Activated T-helper 1 cell treated with anti-CD3 and anti-CD28 coated beads, Interleukin-12 subunit alpha, Interleukin-12 subunit beta, Interleukin-2, Interleukin-4 antibody, amounts not matched to agents 30 ng/mL and 10 ng/mL and 1 ng/mL, durations not matched to agents 14 hours and 24 hours and 36 hours (primary cell): Measurements from ENCODE around the gene WWTR1. TPM values are rescaled to one million over a fixed set of nuclear protein-coding genes. Genes with fewer than 3 reads are reported as not detected.

Experiments
- DNase-seq: peaks from one replicate; pipeline ENCODE4 v3.0.0; 2021; ENCODE audit warnings: low spot score
- H3K27ac Mint-ChIP-seq: one replicate; pipeline ENCODE4 v1.8.0; 2021; ENCODE audit warnings: mild to moderate bottlenecking, mixed read lengths
- H3K27me3 Mint-ChIP-seq: one replicate; pipeline ENCODE4 v1.8.0; 2022; ENCODE audit warnings: mild to moderate bottlenecking, moderate library complexity, mixed read lengths; ENCODE audit not compliant: insufficient read depth
- H3K36me3 Mint-ChIP-seq: one replicate; pipeline ENCODE4 v1.8.0; 2021; ENCODE audit warnings: low read depth, mixed read lengths
- H3K4me1 Mint-ChIP-seq: one replicate; pipeline ENCODE4 v1.8.0; 2021; ENCODE audit warnings: low read depth, mixed read lengths
- H3K4me3 Mint-ChIP-seq: one replicate; pipeline ENCODE4 v1.8.0; 2021; ENCODE audit warnings: mild to moderate bottlenecking, moderate library complexity, mixed read lengths
- H3K9me3 Mint-ChIP-seq: one replicate; pipeline ENCODE4 v1.8.0; 2021; ENCODE audit warnings: mixed read lengths
- intact Hi-C: fragments of 100-400 bp; cut with micrococcal nuclease; formaldehyde crosslinking; loops from one replicate; pipeline ENCODE4 v1.15.1; 2024
- total RNA-seq: library from RNA; stranded (reverse); gene quantifications from 2 replicates; pipeline ENCODE4 v1.2.3, GENCODE V29; 2022

Gene WWTR1
- total RNA-seq, 1 donor from 2014 or later: 0.57 TPM

GRCh38 chr3:149534671-149535332 lies 123.0 kb downstream of the WWTR1 start:
- intact Hi-C loops: no loop called here
- H3K27me3 Mint-ChIP-seq: peaks cover 6% of the 10 kb centered on the region
- H3K36me3 Mint-ChIP-seq: no peaks in the 10 kb centered on the region
- H3K4me1 Mint-ChIP-seq: peaks cover 11% of the 10 kb centered on the region
- no peak for DNase-seq
- H3K4me3 Mint-ChIP-seq: no peak overlapping the region
- no peaks in the 10 kb centered on the region for H3K9me3 Mint-ChIP-seq
- no peak overlapping the region for H3K27ac Mint-ChIP-seq

GRCh38 chr3:149534082-149534481 lies 123.7 kb downstream of the WWTR1 start:
- no peak overlapping the region for H3K4me3 Mint-ChIP-seq
- DNase-seq: no peak
- intact Hi-C loops: no loop called here
- H3K27ac Mint-ChIP-seq: no peak overlapping the region
- no peaks in the 10 kb centered on the region for H3K36me3 Mint-ChIP-seq
- no peaks in the 10 kb centered on the region for H3K9me3 Mint-ChIP-seq
- peaks cover 11% of the 10 kb centered on the region for H3K4me1 Mint-ChIP-seq
- peaks cover 6% of the 10 kb centered on the region for H3K27me3 Mint-ChIP-seq

- no peak overlapping the region for H3K27ac Mint-ChIP-seq
- intact Hi-C loops: no loop called here
- peaks cover 11% of the 10 kb centered on the region for H3K4me1 Mint-ChIP-seq
- peaks cover 2% of the 10 kb centered on the region for H3K27me3 Mint-ChIP-seq
- DNase-seq: no peak
- no peak overlapping the region for H3K4me3 Mint-ChIP-seq
- no peaks in the 10 kb centered on the region for H3K36me3 Mint-ChIP-seq
- no peaks in the 10 kb centered on the region for H3K9me3 Mint-ChIP-seq
Observed at GRCh38 chr3:149532489-149533180, 125.2 kb downstream of the WWTR1 start.

- Mint-ChIP-seq H3K27ac (no peak overlapping the region), H3K27me3 (peaks cover 8% of the 10 kb centered on the region), H3K4me1 (peaks cover 11% of the 10 kb centered on the region), H3K36me3 (no peaks in the 10 kb centered on the region), H3K9me3 (no peaks in the 10 kb centered on the region), H3K4me3 (no peak overlapping the region)
- DNase-seq: no peak
- intact Hi-C loops: no loop called here
Observed at GRCh38 chr3:149529099-149529498, 128.7 kb downstream of the WWTR1 start.

- intact Hi-C loops: no loop called here
- H3K4me1 Mint-ChIP-seq: peaks cover 11% of the 10 kb centered on the region
- DNase-seq: no peak
- H3K4me3 Mint-ChIP-seq: no peak overlapping the region
- peaks cover 8% of the 10 kb centered on the region for H3K27me3 Mint-ChIP-seq
- H3K27ac Mint-ChIP-seq: no peak overlapping the region
- H3K9me3 Mint-ChIP-seq: no peaks in the 10 kb centered on the region
- H3K36me3 Mint-ChIP-seq: no peaks in the 10 kb centered on the region
Observed at GRCh38 chr3:149528340-149528650, 129.5 kb downstream of the WWTR1 start.

GRCh38 chr3:149527531-149528339 lies 130.1 kb downstream of the WWTR1 start:
- no peaks in the 10 kb centered on the region for H3K36me3 Mint-ChIP-seq
- intact Hi-C loops: no loop called here
- H3K27me3 Mint-ChIP-seq: peaks cover 8% of the 10 kb centered on the region
- DNase-seq: no peak
- H3K9me3 Mint-ChIP-seq: no peaks in the 10 kb centered on the region
- H3K27ac Mint-ChIP-seq: no peak overlapping the region
- peaks cover 8% of the 10 kb centered on the region for H3K4me1 Mint-ChIP-seq
- no peak overlapping the region for H3K4me3 Mint-ChIP-seq

- Mint-ChIP-seq H3K9me3 (no peaks in the 10 kb centered on the region), H3K36me3 (no peaks in the 10 kb centered on the region), H3K4me3 (no peak overlapping the region), H3K27me3 (peaks cover 8% of the 10 kb centered on the region), H3K4me1 (no peaks in the 10 kb centered on the region), H3K27ac (no peak overlapping the region)
- no peak for DNase-seq
- intact Hi-C loops: no loop called here
Observed at GRCh38 chr3:149523512-149524299, 134.1 kb downstream of the WWTR1 start.

GRCh38 chr3:149519912-149520311 lies 137.9 kb downstream of the WWTR1 start:
- no peaks in the 10 kb centered on the region for H3K36me3 Mint-ChIP-seq
- no peaks in the 10 kb centered on the region for H3K4me1 Mint-ChIP-seq
- H3K27ac Mint-ChIP-seq: no peak overlapping the region
- H3K27me3 Mint-ChIP-seq: peaks cover 1% of the 10 kb centered on the region
- H3K4me3 Mint-ChIP-seq: no peak overlapping the region
- no peak for DNase-seq
- intact Hi-C loops: no loop called here
- no peaks in the 10 kb centered on the region for H3K9me3 Mint-ChIP-seq

GRCh38 chr3:149516920-149517319 lies 140.9 kb downstream of the WWTR1 start:
- H3K36me3 Mint-ChIP-seq: no peaks in the 10 kb centered on the region
- H3K27me3 Mint-ChIP-seq: peaks cover 12% of the 10 kb centered on the region
- H3K9me3 Mint-ChIP-seq: no peaks in the 10 kb centered on the region
- intact Hi-C loops: no loop called here
- no peak overlapping the region for H3K4me3 Mint-ChIP-seq
- no peaks in the 10 kb centered on the region for H3K4me1 Mint-ChIP-seq
- DNase-seq: no peak
- no peak overlapping the region for H3K27ac Mint-ChIP-seq

GRCh38 chr3:149515249-149515648 lies 142.6 kb downstream of the WWTR1 start:
- Mint-ChIP-seq H3K4me1 (no peaks in the 10 kb centered on the region), H3K27me3 (peaks cover 19% of the 10 kb centered on the region), H3K36me3 (no peaks in the 10 kb centered on the region), H3K27ac (no peak overlapping the region), H3K9me3 (no peaks in the 10 kb centered on the region), H3K4me3 (no peak overlapping the region)
- intact Hi-C loops: no loop called here
- no peak for DNase-seq

- no peak overlapping the region for H3K27ac Mint-ChIP-seq
- intact Hi-C loops: no loop called here
- H3K9me3 Mint-ChIP-seq: no peaks in the 10 kb centered on the region
- no peaks in the 10 kb centered on the region for H3K36me3 Mint-ChIP-seq
- peaks cover 19% of the 10 kb centered on the region for H3K27me3 Mint-ChIP-seq
- no peak for DNase-seq
- no peak overlapping the region for H3K4me3 Mint-ChIP-seq
- no peaks in the 10 kb centered on the region for H3K4me1 Mint-ChIP-seq
Observed at GRCh38 chr3:149514471-149514870, 143.4 kb downstream of the WWTR1 start.

- peaks cover 24% of the 10 kb centered on the region for H3K27me3 Mint-ChIP-seq
- no peak overlapping the region for H3K27ac Mint-ChIP-seq
- intact Hi-C loops: loop anchor here (1.0 to 2.0 kb wide), 3 partner anchors 205 to 297 kb away; no protein-coding TSS in a partner anchor
- H3K9me3 Mint-ChIP-seq: no peaks in the 10 kb centered on the region
- no peak for DNase-seq
- H3K4me3 Mint-ChIP-seq: no peak overlapping the region
- no peaks in the 10 kb centered on the region for H3K36me3 Mint-ChIP-seq
- peaks cover 10% of the 10 kb centered on the region for H3K4me1 Mint-ChIP-seq
Observed at GRCh38 chr3:149512073-149512782, 145.6 kb downstream of the WWTR1 start.
